T-helper 22 cell (primary cell): ENCODE data around the gene NOL9.

ENCODE experiments used
- DNase-seq: peaks from one replicate; pipeline ENCODE4 v3.0.0-alpha.2; 2020; ENCODE audit warnings: low read depth

The NOL9 gene

GRCh38 chr1:6489383-6489765 is 64.9 kb downstream of the NOL9 start:
- no peak for DNase-seq

GRCh38 chr1:6488602-6489382 is 65.5 kb downstream of the NOL9 start:
- DNase-seq = no peak

GRCh38 chr1:6487804-6488484 is 66.4 kb downstream of the NOL9 start:
- DNase-seq = no peak

GRCh38 chr1:6486433-6487011 is 67.8 kb downstream of the NOL9 start:
- DNase-seq = peak; percentile 57

GRCh38 chr1:6485168-6486101 is 68.9 kb downstream of the NOL9 start:
- DNase-seq = no peak

GRCh38 chr1:6484826-6485167 is 69.5 kb downstream of the NOL9 start:
- DNase-seq = no peak

GRCh38 chr1:6483761-6484117 is 70.6 kb downstream of the NOL9 start:
- DNase-seq = no peak

- DNase-seq = no peak
Observed at GRCh38 chr1:6483017-6483760, 71.1 kb downstream of the NOL9 start.

GRCh38 chr1:6481820-6482219 is 72.5 kb downstream of the NOL9 start:
- DNase-seq = no peak

- no peak for DNase-seq
Observed at GRCh38 chr1:6477039-6477820, 77.1 kb downstream of the NOL9 start.

- DNase-seq = no peak
Observed at GRCh38 chr1:6476483-6476882, 77.8 kb downstream of the NOL9 start.

GRCh38 chr1:6475381-6476133 is 78.8 kb downstream of the NOL9 start:
- DNase-seq = peak; percentile 54

- no peak for DNase-seq
Observed at GRCh38 chr1:6474815-6475282, 79.5 kb downstream of the NOL9 start.

GRCh38 chr1:6473974-6474814 is 80.1 kb downstream of the NOL9 start:
- DNase-seq = no peak

- DNase-seq = no peak
Observed at GRCh38 chr1:6473156-6473555, 81.2 kb downstream of the NOL9 start.

GRCh38 chr1:6472391-6472790 is 81.9 kb downstream of the NOL9 start:
- no peak for DNase-seq

GRCh38 chr1:6471970-6472368 is 82.3 kb downstream of the NOL9 start:
- DNase-seq = no peak
